Osteoblast (primary cell): ENCODE results near the gene MAP3K20. TPM values are rescaled to one million over a fixed set of nuclear protein-coding genes. Genes with fewer than 3 reads are reported as not detected.

Experiments
- DNase-seq: peaks from one replicate; pipeline ENCODE4 v3.0.0; 2011; ENCODE audit warnings: low spot score, mixed read lengths; ENCODE audit not compliant: insufficient read length; ENCODE audit errors: missing footprints
- H2AFZ ChIP-seq: 2 replicates; pipeline ENCODE4 v1.6.0; 2011; ENCODE audit warnings: mild to moderate bottlenecking, low read length
- H3K27ac ChIP-seq: 2 replicates; pipeline ENCODE4 v1.5.1; 2011; ENCODE audit warnings: mild to moderate bottlenecking, low read depth, low read length, moderate library complexity
- H3K27me3 ChIP-seq: 2 replicates; pipeline ENCODE4 v1.6.0; 2012; ENCODE audit warnings: mild to moderate bottlenecking, control low read depth, inconsistent platforms, low read length, moderate library complexity; ENCODE audit not compliant: insufficient read depth
- H3K36me3 ChIP-seq: 2 replicates; pipeline ENCODE4 v1.5.1; 2011; ENCODE audit warnings: mild to moderate bottlenecking, low read length, control low read depth, moderate library complexity; ENCODE audit not compliant: insufficient read depth
- H3K4me1 ChIP-seq: 2 replicates; pipeline ENCODE4 v1.5.1; 2011; ENCODE audit warnings: mild to moderate bottlenecking, low read length, control low read depth, moderate library complexity; ENCODE audit not compliant: insufficient read depth
- H3K4me2 ChIP-seq: 2 replicates; pipeline ENCODE4 v1.6.0; 2011; ENCODE audit warnings: mild to moderate bottlenecking, low read length; ENCODE audit not compliant: insufficient read depth
- H3K4me3 ChIP-seq: fragments of 200-600 bp; sonication (generic); 3 replicates; pipeline ENCODE4 v1.5.1; 2012; ENCODE audit warnings: mild to moderate bottlenecking, low read length, inconsistent platforms; ENCODE audit not compliant: insufficient read depth
- H3K79me2 ChIP-seq: 2 replicates; pipeline ENCODE4 v1.6.0; 2012; ENCODE audit warnings: mild to moderate bottlenecking, low read length, control low read depth, inconsistent platforms; ENCODE audit not compliant: insufficient read depth
- H3K9me3 ChIP-seq: 2 replicates; pipeline ENCODE4 v1.5.1; 2011; ENCODE audit warnings: low read depth, low read length, control low read depth
- H4K20me1 ChIP-seq: 2 replicates; pipeline ENCODE4 v1.6.0; 2012; ENCODE audit warnings: mild to moderate bottlenecking, low read length, control low read depth; ENCODE audit not compliant: insufficient read depth
- CTCF ChIP-seq: IDR thresholded peaks from 2 replicates; pipeline ENCODE4 v1.5.1; 2011; ENCODE audit warnings: mild to moderate bottlenecking, low read depth, low read length, moderate library complexity; ENCODE audit errors: extremely low read depth
- total RNA-seq: library from RNA; depleted of rRNA; stranded (reverse); fragments of >200 nt; gene quantifications from 2 replicates; pipeline ENCODE4 v1.2.3, GENCODE V29; 2012

Gene MAP3K20
- total RNA-seq, 1 donor = 56.1 TPM

- H3K79me2 ChIP-seq = peaks cover 21% of the 10 kb centered on the region
- no peaks in the 10 kb centered on the region for H3K36me3 ChIP-seq
- H3K9me3 ChIP-seq = no peaks in the 10 kb centered on the region
- no peak for TF ChIP-seq CTCF
- H3K27me3 ChIP-seq = no peaks in the 10 kb centered on the region
- H3K4me1 ChIP-seq = peaks cover 26% of the 10 kb centered on the region
- H3K27ac ChIP-seq = peak overlapping the region; percentile 18
- no peak for DNase-seq
- no peak overlapping the region for H3K4me2 ChIP-seq
- no peak overlapping the region for H3K4me3 ChIP-seq
- no peaks in the 10 kb centered on the region for H4K20me1 ChIP-seq
- H2AFZ ChIP-seq = no peak overlapping the region
These were observed 106.3 kb downstream of the MAP3K20 start for GRCh38 chr2:173181982-173182381.

GRCh38 chr2:173184031-173185004 lies 108.7 kb downstream of the MAP3K20 start:
- Histone ChIP-seq H3K4me1 (peaks cover 43% of the 10 kb centered on the region), H3K4me3 (no peak overlapping the region), H2AFZ (no peak overlapping the region), H3K27me3 (no peaks in the 10 kb centered on the region), H3K27ac (peak overlapping the region; percentile 72), H3K36me3 (no peaks in the 10 kb centered on the region), H3K9me3 (no peaks in the 10 kb centered on the region), H4K20me1 (no peaks in the 10 kb centered on the region), H3K79me2 (peaks cover 24% of the 10 kb centered on the region), H3K4me2 (peak overlapping the region; percentile 21)
- DNase-seq = peak; percentile 91
- no peak for TF ChIP-seq CTCF

- Histone ChIP-seq H3K4me2 (no peak overlapping the region), H3K36me3 (no peaks in the 10 kb centered on the region), H3K4me3 (no peak overlapping the region), H3K27ac (peak overlapping the region; percentile 72), H3K79me2 (peaks cover 26% of the 10 kb centered on the region), H3K9me3 (no peaks in the 10 kb centered on the region), H3K4me1 (peaks cover 43% of the 10 kb centered on the region), H3K27me3 (no peaks in the 10 kb centered on the region), H2AFZ (no peak overlapping the region), H4K20me1 (no peaks in the 10 kb centered on the region)
- TF ChIP-seq CTCF = no peak
- DNase-seq = no peak
These were observed 109.8 kb downstream of the MAP3K20 start for GRCh38 chr2:173185437-173185836.
